GM18511 (cell line): Measurements from ENCODE around the gene PARP15.
"Not testable (repeated sequence)": the region's sequence is repeated elsewhere in the genome, so short reads cannot be mapped to it uniquely, and the experiment has no call there.

ENCODE experiments used
- ATAC-seq: cut with Tn5 transposase; IDR thresholded peaks from one replicate; pipeline ENCODE4 v1.9.1; 2021; ENCODE audit warnings: mild to moderate bottlenecking, moderate library complexity; ENCODE audit not compliant: unreplicated experiment

PARP15 gene

GRCh38 chr3:122615303-122615702, 37.9 kb downstream of the PARP15 start:
- no peak for ATAC-seq

GRCh38 chr3:122618614-122619013, 41.2 kb downstream of the PARP15 start:
- no peak for ATAC-seq

- ATAC-seq: no peak
Measured at GRCh38 chr3:122619040-122619439, 41.6 kb downstream of the PARP15 start.

- no peak for ATAC-seq
Measured at GRCh38 chr3:122620399-122620798, 42.9 kb downstream of the PARP15 start.

GRCh38 chr3:122621112-122621511, 43.7 kb downstream of the PARP15 start:
- peak; percentile 48 for ATAC-seq

GRCh38 chr3:122623031-122623829, 45.8 kb downstream of the PARP15 start:
- ATAC-seq: no peak

GRCh38 chr3:122626515-122627180, 49.2 kb downstream of the PARP15 start:
- no peak for ATAC-seq

- no peak for ATAC-seq
Measured at GRCh38 chr3:122627301-122627700, 49.9 kb downstream of the PARP15 start.

- no peak for ATAC-seq
Measured at GRCh38 chr3:122628567-122628966, 51.1 kb downstream of the PARP15 start.

GRCh38 chr3:122629763-122630162, 52.3 kb downstream of the PARP15 start:
- ATAC-seq: no peak

GRCh38 chr3:122635789-122636188, 58.3 kb downstream of the PARP15 start:
- no peak for ATAC-seq

GRCh38 chr3:122636697-122637096, 59.2 kb downstream of the PARP15 start:
- no peak for ATAC-seq

- no peak for ATAC-seq
Measured at GRCh38 chr3:122640437-122640999, 63.1 kb downstream of the PARP15 start.

- no peak for ATAC-seq
Measured at GRCh38 chr3:122642935-122643334, 65.5 kb downstream of the PARP15 start.

GRCh38 chr3:122646146-122646988, 68.9 kb downstream of the PARP15 start:
- ATAC-seq: no peak

- not testable (repeated sequence) for ATAC-seq
Measured at GRCh38 chr3:122651233-122651907, 73.9 kb downstream of the PARP15 start.

- ATAC-seq: not testable (repeated sequence)
Measured at GRCh38 chr3:122651962-122652361, 74.5 kb downstream of the PARP15 start.

- ATAC-seq: not testable (repeated sequence)
Measured at GRCh38 chr3:122658336-122658735, 80.9 kb downstream of the PARP15 start.

- no peak for ATAC-seq
Measured at GRCh38 chr3:122660297-122660974, 83.0 kb downstream of the PARP15 start.

- no peak for ATAC-seq
Measured at GRCh38 chr3:122661633-122662032, 84.2 kb downstream of the PARP15 start.
